IMR-90 (cell line): ENCODE data around the gene ERAS. TPM values are rescaled to one million over a fixed set of nuclear protein-coding genes. Genes with fewer than 3 reads are reported as not detected.
A peak's percentile ranks its signal among the peaks of the same experiment; 100 is the strongest.

ENCODE experiments used
- ATAC-seq: fragments of 200-7000 bp; cut with Tn5 transposase; 2 replicates; pipeline ENCODE4 v1.9.1; 2020; ENCODE audit warnings: low read depth, mild to moderate bottlenecking, moderate library complexity
- BruUV-seq: library from RNA; stranded (reverse); fragments of 400-500 nt; replicated peaks from 2 replicates; lab custom pipeline; 2021; lab: Mats Ljungman, UMichigan
- CTCF ChIA-PET: fragments of 300-600 bp; formaldehyde crosslinking; extraction: SDS; loops from one replicate; lab custom pipeline; 2021; ENCODE audit warnings: antibody characterized with exemption; lab: Yijun Ruan, JAX
- POLR2A ChIA-PET: fragments of 300-600 bp; sonication (Branson Sonifier 250); formaldehyde crosslinking; loops from one replicate; lab custom pipeline; 2022; ENCODE audit warnings: antibody characterized with exemption; ENCODE audit not compliant: unreplicated experiment; lab: Charles Lee
- DNase-seq: peaks from one replicate; pipeline ENCODE4 v3.0.0; 2013
- H2AFZ ChIP-seq: replicated peaks from 2 replicates; pipeline ENCODE3; 2013; ENCODE audit warnings: low read length, mild to moderate bottlenecking; ENCODE audit not compliant: poor library complexity
- H2AK5ac ChIP-seq: 2 replicates; pipeline ENCODE4 v1.6.1; 2013; ENCODE audit warnings: low read depth, low read length, inconsistent platforms
- H2AK9ac ChIP-seq: replicated peaks from 2 replicates; pipeline ENCODE3; 2013; ENCODE audit warnings: mild to moderate bottlenecking, low read depth, low read length, moderate library complexity; ENCODE audit not compliant: poor library complexity
- H2BK120ac ChIP-seq: 2 replicates; pipeline ENCODE4 v1.6.1; 2013; ENCODE audit warnings: low read depth, low read length, inconsistent platforms
- H2BK15ac ChIP-seq: 3 replicates; pipeline ENCODE4 v1.6.1; 2013; ENCODE audit warnings: low read depth, low read length, inconsistent platforms
- H2BK20ac ChIP-seq: 2 replicates; pipeline ENCODE4 v1.6.1; 2013; ENCODE audit warnings: low read depth, mild to moderate bottlenecking, inconsistent platforms, low read length, moderate library complexity
- H2BK5ac ChIP-seq: 2 replicates; pipeline ENCODE4 v1.6.1; 2013; ENCODE audit warnings: mild to moderate bottlenecking, low read depth, low read length, inconsistent platforms; ENCODE audit not compliant: poor library complexity, severe bottlenecking
- H3K14ac ChIP-seq: replicated peaks from 2 replicates; pipeline ENCODE4 v1.6.1; 2013; ENCODE audit warnings: low read depth, low read length, inconsistent platforms
- H3K18ac ChIP-seq: 2 replicates; pipeline ENCODE4 v1.6.1; 2013; ENCODE audit warnings: low read depth, low read length, control low read depth
- H3K23ac ChIP-seq: 2 replicates; pipeline ENCODE4 v1.6.1; 2013; ENCODE audit warnings: low read depth, low read length, inconsistent platforms
- H3K27ac ChIP-seq: 2 replicates; pipeline ENCODE4 v1.5.1; 2013; ENCODE audit warnings: mild to moderate bottlenecking, control low read depth, low read length; ENCODE audit not compliant: insufficient read depth
- H3K27me3 ChIP-seq: 2 replicates; pipeline ENCODE4 v1.6.1; 2013; ENCODE audit warnings: low read length; ENCODE audit not compliant: control insufficient read depth, insufficient read depth
- H3K36me3 ChIP-seq: 2 replicates; pipeline ENCODE4 v1.6.1; 2013; ENCODE audit warnings: low read length, mixed read lengths; ENCODE audit not compliant: control insufficient read depth, insufficient read depth
- H3K4ac ChIP-seq: 2 replicates; pipeline ENCODE4 v1.6.1; 2013; ENCODE audit warnings: low read depth, low read length, inconsistent platforms
- H3K4me1 ChIP-seq: 2 replicates; pipeline ENCODE4 v1.6.1; 2013; ENCODE audit warnings: low read length, mixed read lengths; ENCODE audit not compliant: control insufficient read depth, insufficient read depth
- H3K4me2 ChIP-seq: 2 replicates; pipeline ENCODE4 v1.6.1; 2013; ENCODE audit warnings: low read depth, mild to moderate bottlenecking, control low read depth, low read length, moderate library complexity
- H3K4me3 ChIP-seq: 2 replicates; pipeline ENCODE4 v1.5.1; 2013; ENCODE audit warnings: low read depth, mild to moderate bottlenecking, control low read depth, low read length, moderate library complexity; ENCODE audit not compliant: insufficient read depth
- H3K56ac ChIP-seq: 2 replicates; pipeline ENCODE4 v1.6.1; 2013; ENCODE audit warnings: low read length, inconsistent platforms; ENCODE audit not compliant: insufficient read depth; ENCODE audit errors: extremely low read depth
- H3K79me1 ChIP-seq, 2 experiments: 2 replicates each; pipeline ENCODE4 v1.6.1; 2013; ENCODE audit warnings: low read length in 2 of 2, inconsistent platforms in 1 of 2, low read depth in 1 of 2
- H3K9ac ChIP-seq: 2 replicates; pipeline ENCODE4 v1.6.1; 2013; ENCODE audit warnings: low read depth, low read length, control low read depth
- H3K9me1 ChIP-seq: 2 replicates; pipeline ENCODE4 v1.6.1; 2013; ENCODE audit warnings: low read length, inconsistent platforms; ENCODE audit not compliant: insufficient read depth
- H3K9me3 ChIP-seq: 2 replicates; pipeline ENCODE4 v1.6.1; 2013; ENCODE audit warnings: low read length; ENCODE audit not compliant: control insufficient read depth, insufficient read depth
- H4K20me1 ChIP-seq: 2 replicates; pipeline ENCODE4 v1.6.1; 2013; ENCODE audit warnings: low read length, inconsistent platforms; ENCODE audit not compliant: insufficient read depth
- H4K5ac ChIP-seq: 2 replicates; pipeline ENCODE4 v1.6.1; 2013; ENCODE audit warnings: mild to moderate bottlenecking, low read depth, low read length, control low read depth
- H4K8ac ChIP-seq, 2 experiments: 2 replicates each; pipeline ENCODE4 v1.6.1; 2013; ENCODE audit warnings: low read depth in 2 of 2, low read length in 2 of 2, control low read depth in 1 of 2, inconsistent platforms in 1 of 2
- H4K91ac ChIP-seq: 2 replicates; pipeline ENCODE4 v1.6.1; 2013; ENCODE audit warnings: low read depth, low read length, inconsistent platforms; ENCODE audit not compliant: insufficient read depth
- BHLHE40 ChIP-seq: fragments of 150-350 bp; IDR thresholded peaks from 2 replicates; pipeline ENCODE4 v1.6.1; 2016; ENCODE audit warnings: mild to moderate bottlenecking, low read depth, low read length
- CEBPB ChIP-seq: IDR thresholded peaks from 2 replicates; pipeline ENCODE4 v1.6.1; 2012; ENCODE audit warnings: low read depth, low read length, improper control_type of control experiment
- MAFK ChIP-seq: IDR thresholded peaks from 2 replicates; pipeline ENCODE4 v1.6.1; 2012; ENCODE audit warnings: low read depth, low read length, improper control_type of control experiment
- MAZ ChIP-seq: IDR thresholded peaks from 2 replicates; pipeline ENCODE4 v1.6.1; 2012; ENCODE audit warnings: low read depth, mild to moderate bottlenecking, low read length, improper control_type of control experiment, moderate library complexity, borderline replicate concordance
- MXI1 ChIP-seq: IDR thresholded peaks from 2 replicates; pipeline ENCODE4 v1.6.1; 2012; ENCODE audit warnings: low read depth, mild to moderate bottlenecking, low read length, moderate library complexity, borderline replicate concordance
- NFE2L2 ChIP-seq: fragments of 150-350 bp; IDR thresholded peaks from 2 replicates; pipeline ENCODE4 v1.6.1; 2016; ENCODE audit warnings: low read depth, mild to moderate bottlenecking, low read length
- POLR2A ChIP-seq: IDR thresholded peaks from 2 replicates; pipeline ENCODE4 v1.6.1; 2012; ENCODE audit warnings: mild to moderate bottlenecking, low read depth, low read length
- RAD21 ChIP-seq: IDR thresholded peaks from 2 replicates; pipeline ENCODE4 v1.6.1; 2012; ENCODE audit warnings: low read length, improper control_type of control experiment
- RCOR1 ChIP-seq: IDR thresholded peaks from 2 replicates; pipeline ENCODE4 v1.6.1; 2012; ENCODE audit warnings: mild to moderate bottlenecking, low read length, improper control_type of control experiment; ENCODE audit not compliant: insufficient replicate concordance
- RFX5 ChIP-seq: IDR thresholded peaks from 2 replicates; pipeline ENCODE4 v1.8.0; 2012; ENCODE audit warnings: low read depth, mild to moderate bottlenecking, low read length, moderate library complexity
- WGBS, 2 experiments: methylation state at CpG; one replicate each; pipeline versions ENCODE4 v1.1.5 to v1.1.7; 2013; ENCODE audit warnings: missing lambda C conversion rate in 2 of 2; ENCODE audit not compliant: insufficient read length in 1 of 2; ENCODE audit errors: extremely low coverage in 2 of 2; 5-methylcytosine and 5-hydroxymethylcytosine counted together
- dilution Hi-C: fragments of 300-500 bp; cut with HindIII; formaldehyde crosslinking; loops from one replicate; pipeline ENCODE4 v1.14.3; 2018; ENCODE audit warnings: low sequenced_read_pairs; ENCODE audit not compliant: unreplicated experiment
- in situ Hi-C: fragments of 300-500 bp; cut with MboI; formaldehyde crosslinking; loops from 3 replicates; pipeline ENCODE4 v1.14.3; 2019; ENCODE audit warnings: low sequenced_read_pairs, inconsistent platforms, mixed read lengths
- intact Hi-C: fragments of 100-400 bp; cut with micrococcal nuclease; formaldehyde crosslinking; loops from 2 replicates; pipeline ENCODE4 v1.10.0; 2022
- polyA plus RNA-seq, 3 experiments: library from polyadenylated mRNA; depleted of rRNA; stranded (reverse); fragments of >200 nt; gene quantifications; 2 replicates each; pipeline ENCODE4 v1.2.3, GENCODE V29; 2012; ENCODE audit warnings: low replicate concordance in 1 of 3
- total RNA-seq: library from RNA; depleted of rRNA; stranded (reverse); fragments of >200 nt; gene quantifications from 2 replicates; pipeline ENCODE4 v1.2.3, GENCODE V29; 2012
- TF ChIP-seq, protein P1 (sequence below): fragments of 150-350 bp; IDR thresholded peaks from 2 replicates; pipeline ENCODE4 v1.6.1; 2016; ENCODE audit warnings: low read depth, mild to moderate bottlenecking, low read length, moderate library complexity, borderline replicate concordance
- TF ChIP-seq, protein P2 (sequence below): fragments of 150-350 bp; IDR thresholded peaks from 2 replicates; pipeline ENCODE4 v1.6.1; 2017; ENCODE audit warnings: mild to moderate bottlenecking, antibody characterized with exemption, low read length, low read depth
- TF ChIP-seq, protein P3 (sequence below): conservative IDR thresholded peaks from 2 replicates; pipeline ENCODE4 v1.5.1; 2012; ENCODE audit warnings: mild to moderate bottlenecking, low read depth, low read length, improper control_type of control experiment

Gene ERAS
- total and polyA plus RNA-seq, 2 of the 4 experiments (the other 2 are of a cell fraction): not detected

DNA sequence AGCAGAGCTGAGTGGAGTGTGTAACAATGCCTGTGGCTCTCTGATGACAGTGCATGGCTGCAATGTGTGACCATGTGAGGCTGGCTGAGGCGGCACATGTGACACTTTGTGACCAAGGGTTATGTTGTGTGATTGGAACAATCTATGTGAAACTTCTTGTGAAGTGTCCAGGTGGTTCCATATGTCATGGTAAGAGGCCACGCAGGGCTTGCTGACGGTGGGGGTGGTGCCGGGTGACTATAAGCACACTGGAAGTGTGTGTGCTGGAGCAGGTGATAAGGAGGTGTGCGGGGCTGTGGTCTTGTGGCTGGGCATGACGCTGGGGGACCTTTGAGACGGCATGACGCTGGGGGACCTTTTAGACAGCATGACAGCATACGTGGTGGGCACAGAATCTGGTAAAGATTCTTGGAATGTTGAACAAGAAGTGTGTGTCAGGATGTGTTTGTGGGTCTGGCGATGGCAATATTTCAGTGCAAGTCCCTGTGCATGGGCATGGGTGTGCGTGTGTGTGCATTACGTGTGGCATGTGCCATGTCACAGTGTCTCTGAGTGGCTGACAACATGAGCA, 31.9 kb upstream of the ERAS start:
- Histone ChIP-seq H3K14ac (no peak overlapping the region), H3K18ac (no peak overlapping the region), H4K91ac (no peak overlapping the region), H3K56ac (no peak overlapping the region), H2BK5ac (no peak overlapping the region), H2BK20ac (no peak overlapping the region), H2BK15ac (no peak overlapping the region), H3K36me3 (no peaks in the 10 kb centered on the region), H4K20me1 (no peaks in the 10 kb centered on the region), H2AK5ac (no peak overlapping the region; the same call in 1 of the 2 replicates), H3K9ac (no peak overlapping the region), H3K9me1 (peaks cover 7% of the 10 kb centered on the region; the same call in 1 of the 2 replicates), H3K4ac (peak overlapping the region; percentile 33; the same call in 1 of the 2 replicates), H3K23ac (no peak overlapping the region), H3K27me3 (peaks cover 4% of the 10 kb centered on the region; the same call in 1 of the 2 replicates), H3K9me3 (no peaks in the 10 kb centered on the region), H2BK120ac (no peak overlapping the region), H4K5ac (no peak overlapping the region), H3K4me1 (no peaks in the 10 kb centered on the region; the same call in none of the 2 replicates), H3K4me2 (no peak overlapping the region), H3K4me3 (no peak overlapping the region), H2AFZ (peak overlapping the region; percentile 80), H4K8ac (no peak overlapping the region; a peak in 1 of 4 replicates), H3K79me1 (no peaks in the 10 kb centered on the region), H2AK9ac (peak overlapping the region; percentile 71), H3K27ac (no peak overlapping the region)
- WGBS, 2 experiments: 90% methylated on average over 4 of the region's 12 CpGs; no CpG with 5 or more reads in 1 of the 2 experiments
- BruUV-seq: no TSS peak
- in situ Hi-C loops: no loop called here
- CTCF ChIA-PET: no interaction called here
- no peak for DNase-seq
- TF ChIP-seq POLR2A (no peak), BHLHE40 (no peak), MAZ (no peak), MXI1 (no peak), MAFK (no peak), NFE2L2 (no peak), RAD21 (no peak), RFX5 (no peak), CEBPB (no peak), RCOR1 (no peak)
- TF ChIP-seq, protein P1, sequence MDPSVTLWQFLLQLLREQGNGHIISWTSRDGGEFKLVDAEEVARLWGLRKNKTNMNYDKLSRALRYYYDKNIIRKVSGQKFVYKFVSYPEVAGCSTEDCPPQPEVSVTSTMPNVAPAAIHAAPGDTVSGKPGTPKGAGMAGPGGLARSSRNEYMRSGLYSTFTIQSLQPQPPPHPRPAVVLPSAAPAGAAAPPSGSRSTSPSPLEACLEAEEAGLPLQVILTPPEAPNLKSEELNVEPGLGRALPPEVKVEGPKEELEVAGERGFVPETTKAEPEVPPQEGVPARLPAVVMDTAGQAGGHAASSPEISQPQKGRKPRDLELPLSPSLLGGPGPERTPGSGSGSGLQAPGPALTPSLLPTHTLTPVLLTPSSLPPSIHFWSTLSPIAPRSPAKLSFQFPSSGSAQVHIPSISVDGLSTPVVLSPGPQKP: no peak
- TF ChIP-seq, protein P2, sequence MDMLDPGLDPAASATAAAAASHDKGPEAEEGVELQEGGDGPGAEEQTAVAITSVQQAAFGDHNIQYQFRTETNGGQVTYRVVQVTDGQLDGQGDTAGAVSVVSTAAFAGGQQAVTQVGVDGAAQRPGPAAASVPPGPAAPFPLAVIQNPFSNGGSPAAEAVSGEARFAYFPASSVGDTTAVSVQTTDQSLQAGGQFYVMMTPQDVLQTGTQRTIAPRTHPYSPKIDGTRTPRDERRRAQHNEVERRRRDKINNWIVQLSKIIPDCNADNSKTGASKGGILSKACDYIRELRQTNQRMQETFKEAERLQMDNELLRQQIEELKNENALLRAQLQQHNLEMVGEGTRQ: no peak
- TF ChIP-seq, protein P3, sequence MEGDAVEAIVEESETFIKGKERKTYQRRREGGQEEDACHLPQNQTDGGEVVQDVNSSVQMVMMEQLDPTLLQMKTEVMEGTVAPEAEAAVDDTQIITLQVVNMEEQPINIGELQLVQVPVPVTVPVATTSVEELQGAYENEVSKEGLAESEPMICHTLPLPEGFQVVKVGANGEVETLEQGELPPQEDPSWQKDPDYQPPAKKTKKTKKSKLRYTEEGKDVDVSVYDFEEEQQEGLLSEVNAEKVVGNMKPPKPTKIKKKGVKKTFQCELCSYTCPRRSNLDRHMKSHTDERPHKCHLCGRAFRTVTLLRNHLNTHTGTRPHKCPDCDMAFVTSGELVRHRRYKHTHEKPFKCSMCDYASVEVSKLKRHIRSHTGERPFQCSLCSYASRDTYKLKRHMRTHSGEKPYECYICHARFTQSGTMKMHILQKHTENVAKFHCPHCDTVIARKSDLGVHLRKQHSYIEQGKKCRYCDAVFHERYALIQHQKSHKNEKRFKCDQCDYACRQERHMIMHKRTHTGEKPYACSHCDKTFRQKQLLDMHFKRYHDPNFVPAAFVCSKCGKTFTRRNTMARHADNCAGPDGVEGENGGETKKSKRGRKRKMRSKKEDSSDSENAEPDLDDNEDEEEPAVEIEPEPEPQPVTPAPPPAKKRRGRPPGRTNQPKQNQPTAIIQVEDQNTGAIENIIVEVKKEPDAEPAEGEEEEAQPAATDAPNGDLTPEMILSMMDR: no peak
- intact Hi-C loops: no loop called here
- no peak for ATAC-seq
- POLR2A ChIA-PET: no interaction called here
- dilution Hi-C loops: no loop called here
